ENCODE results near the gene IRGC.

- TF ChIP-seq SMC3 (conservative IDR thresholded peaks at IDR 0.05; ENCODE audit: poor library complexity) = no peak
- TF ChIP-seq, protein P1, sequence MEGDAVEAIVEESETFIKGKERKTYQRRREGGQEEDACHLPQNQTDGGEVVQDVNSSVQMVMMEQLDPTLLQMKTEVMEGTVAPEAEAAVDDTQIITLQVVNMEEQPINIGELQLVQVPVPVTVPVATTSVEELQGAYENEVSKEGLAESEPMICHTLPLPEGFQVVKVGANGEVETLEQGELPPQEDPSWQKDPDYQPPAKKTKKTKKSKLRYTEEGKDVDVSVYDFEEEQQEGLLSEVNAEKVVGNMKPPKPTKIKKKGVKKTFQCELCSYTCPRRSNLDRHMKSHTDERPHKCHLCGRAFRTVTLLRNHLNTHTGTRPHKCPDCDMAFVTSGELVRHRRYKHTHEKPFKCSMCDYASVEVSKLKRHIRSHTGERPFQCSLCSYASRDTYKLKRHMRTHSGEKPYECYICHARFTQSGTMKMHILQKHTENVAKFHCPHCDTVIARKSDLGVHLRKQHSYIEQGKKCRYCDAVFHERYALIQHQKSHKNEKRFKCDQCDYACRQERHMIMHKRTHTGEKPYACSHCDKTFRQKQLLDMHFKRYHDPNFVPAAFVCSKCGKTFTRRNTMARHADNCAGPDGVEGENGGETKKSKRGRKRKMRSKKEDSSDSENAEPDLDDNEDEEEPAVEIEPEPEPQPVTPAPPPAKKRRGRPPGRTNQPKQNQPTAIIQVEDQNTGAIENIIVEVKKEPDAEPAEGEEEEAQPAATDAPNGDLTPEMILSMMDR (IDR thresholded peaks at IDR 0.05; ENCODE audit: poor library complexity, severe bottlenecking) = no peak
- TF ChIP-seq EP300 (conservative IDR thresholded peaks at IDR 0.05; ENCODE audit: poor library complexity, severe bottlenecking) = no peak
- no peak for TF ChIP-seq POLR2AphosphoS5 (IDR thresholded peaks at IDR 0.05)
- TF ChIP-seq TAF1 (IDR thresholded peaks at IDR 0.05; ENCODE audit: low read depth) = no peak
- no peak for TF ChIP-seq EZH2 (IDR thresholded peaks at IDR 0.05; ENCODE audit: borderline replicate concordance, insufficient read depth, low read length, poor library complexity, severe bottlenecking)
Measured at GRCh38 chr19:43681821-43682220, 34.1 kb upstream of the IRGC start.
